HepG2 (cell line): Measurements from ENCODE around the gene TMEM165. TPM values are rescaled to one million over a fixed set of nuclear protein-coding genes. Genes with fewer than 3 reads are reported as not detected.

Source experiments
- ARID2 ChIP-seq: sonication (generic); formaldehyde crosslinking; IDR thresholded peaks from 2 replicates; pipeline ENCODE4 v1.8.1; 2022; ENCODE audit warnings: mild to moderate bottlenecking, missing genetic modification reagents, borderline replicate concordance
- CBX1 ChIP-seq: IDR thresholded peaks from one replicate; pipeline ENCODE4 v1.6.1; 2016; ENCODE audit warnings: antibody characterized with exemption, low read depth
- EP300 ChIP-seq, 3 experiments: sonication (generic) in 1 of 3; formaldehyde crosslinking in 1 of 3; IDR thresholded peaks; 2 replicates each; pipeline versions ENCODE4 v1.5.1 to v1.6.1; 2011 to 2020; ENCODE audit warnings: low read depth in 2 of 3, low read length in 2 of 3, borderline replicate concordance in 1 of 3, improper control_type of control experiment in 1 of 3, mild to moderate bottlenecking in 1 of 3, missing genetic modification reagents in 1 of 3, moderate library complexity in 1 of 3
- GATAD2A ChIP-seq: IDR thresholded peaks from 2 replicates; pipeline ENCODE4 v1.6.1; 2016
- KDM1A ChIP-seq: IDR thresholded peaks from 2 replicates; pipeline ENCODE4 v1.6.1; 2016; ENCODE audit warnings: missing compliant biosample characterization
- KDM5B ChIP-seq: sonication (generic); formaldehyde crosslinking; IDR thresholded peaks from 2 replicates; pipeline ENCODE4 v1.4.0; 2020; ENCODE audit warnings: missing genetic modification reagents, mild to moderate bottlenecking, borderline replicate concordance
- RARA ChIP-seq: IDR thresholded peaks from 2 replicates; pipeline ENCODE4 v1.6.1; 2016; ENCODE audit warnings: missing genetic modification reagents, missing compliant biosample characterization
- SRSF1 ChIP-seq: fragments of 200-400 bp; formaldehyde crosslinking; optimal IDR thresholded peaks from 2 replicates; pipeline ENCODE3; 2017; ENCODE audit warnings: mild to moderate bottlenecking, low read depth, low read length, moderate library complexity
- SYNCRIP ChIP-seq: fragments of 200-400 bp; formaldehyde crosslinking; IDR thresholded peaks from 2 replicates; pipeline ENCODE4 v1.6.1; 2018; ENCODE audit warnings: mild to moderate bottlenecking, low read depth, low read length; ENCODE audit not compliant: insufficient read depth
- TMF1 ChIP-seq: sonication (generic); formaldehyde crosslinking; IDR thresholded peaks from 2 replicates; pipeline ENCODE4 v1.8.1; 2022; ENCODE audit warnings: low read depth, missing genetic modification reagents
- TOPORS ChIP-seq: sonication (generic); formaldehyde crosslinking; IDR thresholded peaks from 2 replicates; pipeline ENCODE4 v1.8.0; 2023; ENCODE audit warnings: mild to moderate bottlenecking, missing genetic modification reagents
- YEATS2 ChIP-seq: sonication (generic); formaldehyde crosslinking; IDR thresholded peaks from 2 replicates; pipeline ENCODE4 v1.4.0; 2020; ENCODE audit warnings: missing genetic modification reagents, borderline replicate concordance
- ZFP62 ChIP-seq: sonication (generic); formaldehyde crosslinking; IDR thresholded peaks from 2 replicates; pipeline ENCODE4 v1.4.0; 2020; ENCODE audit warnings: missing genetic modification reagents
- ZNF225 ChIP-seq: sonication (generic); formaldehyde crosslinking; IDR thresholded peaks from 2 replicates; pipeline ENCODE4 v1.4.0; 2020; ENCODE audit warnings: mild to moderate bottlenecking, missing genetic modification reagents
- ZNF432 ChIP-seq: sonication (generic); formaldehyde crosslinking; IDR thresholded peaks from 2 replicates; pipeline ENCODE4 v1.5.0; 2020; ENCODE audit warnings: missing genetic modification reagents, mild to moderate bottlenecking, borderline replicate concordance
- ZNF550 ChIP-seq: sonication (generic); formaldehyde crosslinking; IDR thresholded peaks from 2 replicates; pipeline ENCODE4 v1.4.0; 2020; ENCODE audit warnings: mild to moderate bottlenecking, missing genetic modification reagents, borderline replicate concordance
- polyA plus RNA-seq, 8 experiments: library from polyadenylated mRNA; depleted of rRNA in 3 of 8; stranded (reverse) in 7 of 8; unstranded in 1 of 8; fragments of >200 nt; fragmentation: Illumina TruSeq in 4 of 8; extraction: Trizol in 4 of 8; gene quantifications; 2 replicates each; pipeline versions ENCODE4 v1.2.1 to v1.2.3, GENCODE V29; 2011 to 2016; ENCODE audit warnings: low read depth in 4 of 8, missing spikeins in 1 of 8, mixed read lengths in 1 of 8; ENCODE audit not compliant: insufficient read depth in 1 of 8
- total RNA-seq, 5 experiments: library from RNA; depleted of rRNA; stranded (reverse); fragments of >200 nt; fragmentation: Illumina TruSeq; extraction: Trizol; gene quantifications; 2 replicates each; pipeline ENCODE4 v1.2.3, GENCODE V29; 2016; ENCODE audit warnings: low read depth in 1 of 5
- TF ChIP-seq, protein P1 (sequence below): sonication (generic); formaldehyde crosslinking; IDR thresholded peaks from 2 replicates; pipeline ENCODE4 v1.5.1; 2020; ENCODE audit warnings: missing genetic modification reagents, mild to moderate bottlenecking, borderline replicate concordance
- TF ChIP-seq, protein P2 (sequence below): sonication (generic); formaldehyde crosslinking; IDR thresholded peaks from 2 replicates; pipeline ENCODE4 v1.5.0; 2020; ENCODE audit warnings: missing genetic modification reagents
- TF ChIP-seq, protein P3 (sequence below): sonication (generic); formaldehyde crosslinking; IDR thresholded peaks from 2 replicates; pipeline ENCODE4 v1.5.1; 2020; ENCODE audit warnings: mild to moderate bottlenecking, moderate library complexity, missing genetic modification reagents
- TF ChIP-seq, protein P4 (sequence below): fragments of 450-650 bp; IDR thresholded peaks from 2 replicates; pipeline ENCODE4 v1.6.1; 2017

The TMEM165 gene
- total and polyA plus RNA-seq, 2 of the 13 experiments (the other 11 are each of a cell fraction or from before 2014, with no cell fraction given) = 54.6 to 103 TPM

DNA sequence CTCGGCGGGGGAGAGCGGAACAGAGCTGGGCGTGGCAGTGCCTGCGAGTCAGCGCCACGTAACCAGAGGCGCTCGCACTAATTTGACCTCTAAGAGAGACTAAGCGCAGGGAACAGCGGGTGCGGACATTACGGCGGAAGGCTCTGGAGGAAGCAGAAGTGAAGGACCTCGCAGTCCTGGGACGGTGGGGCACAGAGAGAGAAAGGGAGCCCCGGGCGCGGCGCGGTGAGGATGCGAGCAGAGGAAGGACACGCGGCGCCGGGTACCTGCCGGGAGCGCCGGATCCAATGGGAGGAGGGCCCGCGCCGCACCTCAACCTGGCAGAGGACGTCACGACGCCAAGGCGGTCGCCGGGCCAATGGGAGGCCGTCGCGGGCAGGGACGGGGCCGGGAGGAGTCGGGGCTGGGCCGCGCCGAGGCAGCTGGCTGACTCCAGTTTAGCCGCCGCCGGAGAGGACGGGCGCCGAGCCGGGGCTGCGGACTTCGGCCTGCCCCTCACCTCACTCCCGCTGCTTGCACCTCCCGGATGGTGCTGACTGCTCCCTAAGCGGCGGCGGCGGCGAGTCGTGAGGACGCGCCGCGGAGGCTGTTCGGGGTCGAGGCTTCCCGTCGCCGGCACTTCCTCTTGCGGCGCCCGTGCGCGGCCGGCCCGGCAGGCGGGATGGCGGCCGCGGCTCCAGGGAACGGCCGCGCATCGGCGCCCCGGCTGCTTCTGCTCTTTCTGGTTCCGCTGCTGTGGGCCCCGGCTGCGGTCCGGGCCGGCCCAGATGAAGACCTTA is at the start of gene TMEM165 (continued):
- TF ChIP-seq, protein P1, sequence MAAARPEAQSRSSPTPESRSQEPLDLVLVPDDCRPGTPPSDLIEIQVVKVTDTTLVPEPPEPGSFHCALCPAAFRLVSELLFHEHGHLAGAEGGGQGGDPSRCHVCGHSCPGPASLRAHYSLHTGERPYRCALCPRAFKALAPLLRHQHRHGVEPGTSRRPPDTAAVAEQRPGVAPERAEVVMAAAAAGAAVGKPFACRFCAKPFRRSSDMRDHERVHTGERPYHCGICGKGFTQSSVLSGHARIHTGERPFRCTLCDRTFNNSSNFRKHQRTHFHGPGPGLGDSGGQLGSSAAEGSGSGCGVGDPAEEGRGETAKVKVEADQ (CRISPR knock-in tag) = peak; percentile 57; the same call in 1 of the 2 replicates
- TF ChIP-seq YEATS2 (peak; percentile 55; the same call in 1 of the 2 replicates), ZNF550 (CRISPR knock-in tag) (peak; percentile 33; the same call in 1 of the 2 replicates), ZNF225 (0 out of 2 replicates have a peak, but pooled peaks have one; percentile 64), EP300 (IDR thresholded peaks at IDR 0.05; ENCODE audit: low read depth in 2 of 2, low read length in 2 of 2) (no peak), EP300 (CRISPR knock-in tag; IDR thresholded peaks at IDR 0.05; ENCODE audit: borderline replicate concordance) (no peak), CBX1 (no peak), RARA (CRISPR knock-in tag) (no peak), ARID2 (CRISPR knock-in tag) (0 out of 2 replicates have a peak, but pooled peaks have one; percentile 30), GATAD2A (CRISPR knock-in tag) (0 out of 2 replicates have a peak, but pooled peaks have one; percentile 23), KDM1A (CRISPR knock-in tag) (peak; percentile 2; the same call in 1 of the 2 replicates), ZFP62 (CRISPR knock-in tag) (no peak), TOPORS (CRISPR knock-in tag) (no peak), SRSF1 (no peak), KDM5B (peak; percentile 90; the same call in 1 of the 2 replicates), ZNF432 (CRISPR knock-in tag) (no peak), TMF1 (CRISPR knock-in tag) (no peak), SYNCRIP (no peak)
- TF ChIP-seq, protein P2, sequence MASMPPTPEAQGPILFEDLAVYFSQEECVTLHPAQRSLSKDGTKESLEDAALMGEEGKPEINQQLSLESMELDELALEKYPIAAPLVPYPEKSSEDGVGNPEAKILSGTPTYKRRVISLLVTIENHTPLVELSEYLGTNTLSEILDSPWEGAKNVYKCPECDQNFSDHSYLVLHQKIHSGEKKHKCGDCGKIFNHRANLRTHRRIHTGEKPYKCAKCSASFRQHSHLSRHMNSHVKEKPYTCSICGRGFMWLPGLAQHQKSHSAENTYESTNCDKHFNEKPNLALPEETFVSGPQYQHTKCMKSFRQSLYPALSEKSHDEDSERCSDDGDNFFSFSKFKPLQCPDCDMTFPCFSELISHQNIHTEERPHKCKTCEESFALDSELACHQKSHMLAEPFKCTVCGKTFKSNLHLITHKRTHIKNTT (CRISPR knock-in tag) = no peak
- TF ChIP-seq, protein P3, sequence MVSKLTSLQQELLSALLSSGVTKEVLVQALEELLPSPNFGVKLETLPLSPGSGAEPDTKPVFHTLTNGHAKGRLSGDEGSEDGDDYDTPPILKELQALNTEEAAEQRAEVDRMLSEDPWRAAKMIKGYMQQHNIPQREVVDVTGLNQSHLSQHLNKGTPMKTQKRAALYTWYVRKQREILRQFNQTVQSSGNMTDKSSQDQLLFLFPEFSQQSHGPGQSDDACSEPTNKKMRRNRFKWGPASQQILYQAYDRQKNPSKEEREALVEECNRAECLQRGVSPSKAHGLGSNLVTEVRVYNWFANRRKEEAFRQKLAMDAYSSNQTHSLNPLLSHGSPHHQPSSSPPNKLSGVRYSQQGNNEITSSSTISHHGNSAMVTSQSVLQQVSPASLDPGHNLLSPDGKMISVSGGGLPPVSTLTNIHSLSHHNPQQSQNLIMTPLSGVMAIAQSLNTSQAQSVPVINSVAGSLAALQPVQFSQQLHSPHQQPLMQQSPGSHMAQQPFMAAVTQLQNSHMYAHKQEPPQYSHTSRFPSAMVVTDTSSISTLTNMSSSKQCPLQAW (CRISPR knock-in tag) = 0 out of 2 replicates have a peak, but pooled peaks have one; percentile 61
- TF ChIP-seq, protein P4, sequence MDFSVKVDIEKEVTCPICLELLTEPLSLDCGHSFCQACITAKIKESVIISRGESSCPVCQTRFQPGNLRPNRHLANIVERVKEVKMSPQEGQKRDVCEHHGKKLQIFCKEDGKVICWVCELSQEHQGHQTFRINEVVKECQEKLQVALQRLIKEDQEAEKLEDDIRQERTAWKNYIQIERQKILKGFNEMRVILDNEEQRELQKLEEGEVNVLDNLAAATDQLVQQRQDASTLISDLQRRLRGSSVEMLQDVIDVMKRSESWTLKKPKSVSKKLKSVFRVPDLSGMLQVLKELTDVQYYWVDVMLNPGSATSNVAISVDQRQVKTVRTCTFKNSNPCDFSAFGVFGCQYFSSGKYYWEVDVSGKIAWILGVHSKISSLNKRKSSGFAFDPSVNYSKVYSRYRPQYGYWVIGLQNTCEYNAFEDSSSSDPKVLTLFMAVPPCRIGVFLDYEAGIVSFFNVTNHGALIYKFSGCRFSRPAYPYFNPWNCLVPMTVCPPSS = no peak
